Heart left ventricle (tissue), 16 donors: ENCODE data around the gene CD207. TPM values are rescaled to one million over a fixed set of nuclear protein-coding genes. Genes with fewer than 3 reads are reported as not detected.

Experiments
- ATAC-seq, 4 donors: fragments of 200-7000 bp; cut with Tn5 transposase; one replicate each; pipeline ENCODE4 v1.9.1; 2020 to 2022; ENCODE audit warnings: moderate library complexity in 4 of 4, mild to moderate bottlenecking in 3 of 4, moderate number of reproducible peaks in 1 of 4
- DNase-seq, 5 donors: peaks; one replicate each; pipeline ENCODE4 v3.0.0-alpha.2; 2020
- H3K27ac ChIP-seq, 12 donors: fragments of 200-600 bp; sonication (generic) in 4 of 12; one replicate each; pipeline versions ENCODE4 v1.5.0 to v1.8.0; 2016 to 2022; ENCODE audit warnings: mild to moderate bottlenecking in 2 of 12
- H3K27me3 ChIP-seq, 9 donors: fragments of 200-600 bp; sonication (generic) in 2 of 9; one replicate each; pipeline versions ENCODE4 v1.5.1 to v1.8.0; 2016 to 2022; ENCODE audit warnings: mild to moderate bottlenecking in 3 of 9
- H3K36me3 ChIP-seq, 9 donors: fragments of 200-600 bp; sonication (generic) in 2 of 9; one replicate each; pipeline versions ENCODE4 v1.5.0 to v1.8.0; 2018 to 2022; ENCODE audit warnings: mild to moderate bottlenecking in 2 of 9
- H3K4me1 ChIP-seq, 12 donors: fragments of 200-600 bp; sonication (generic) in 4 of 12; one replicate each; pipeline versions ENCODE4 v1.5.0 to v1.8.0; 2016 to 2022; ENCODE audit warnings: mild to moderate bottlenecking in 3 of 12
- H3K4me3 ChIP-seq, 12 donors: fragments of 200-600 bp; sonication (generic) in 4 of 12; one replicate each; pipeline versions ENCODE4 v1.5.0 to v1.8.0; 2017 to 2022; ENCODE audit warnings: mild to moderate bottlenecking in 9 of 12, moderate library complexity in 4 of 12
- H3K9me3 ChIP-seq, 12 donors: fragments of 200-600 bp; sonication (generic) in 4 of 12; one replicate each; pipeline versions ENCODE4 v1.5.0 to v1.8.0; 2016 to 2022; ENCODE audit warnings: mild to moderate bottlenecking in 1 of 12
- CTCF ChIP-seq, 12 donors: fragments of 200-600 bp; sonication (generic) in 4 of 12; IDR thresholded peaks; one replicate each; pipeline versions ENCODE4 v1.5.0 to v1.8.0; 2018 to 2022; ENCODE audit warnings: antibody characterized with exemption in 12 of 12, mild to moderate bottlenecking in 5 of 12
- POLR2A ChIP-seq, 2 donors: fragments of 450-650 bp; IDR thresholded peaks; one replicate each; pipeline ENCODE4 v1.6.1; 2017; ENCODE audit warnings: antibody characterized with exemption in 2 of 2, mild to moderate bottlenecking in 2 of 2, moderate library complexity in 2 of 2
- WGBS, 4 donors: extraction: QIAGEN DNeasy Blood & Tissue Kit in 2 of 4; methylation state at CpG; one replicate each; pipeline versions ENCODE4 v1.1.5 to v1.1.7; 2013 to 2018; 5-methylcytosine and 5-hydroxymethylcytosine counted together
- intact Hi-C, 10 donors: fragments of 100-400 bp; cut with DNase I; formaldehyde crosslinking; loops; one replicate each; pipeline versions ENCODE4 v1.11.1 to v1.14.2; 2022
- polyA plus RNA-seq, 2 donors: library from polyadenylated mRNA; stranded (reverse); fragments of 200-250 nt; gene quantifications; one replicate each; pipeline ENCODE4 v1.2.3, GENCODE V29; 2013
- total RNA-seq, 9 donors: library from RNA; depleted of rRNA in 2 of 9; stranded (reverse); fragments of >200 nt in 2 of 9; fragmentation: NEBNext Ultra II Directional in 3 of 9; extraction: Animal tissue kit (Norgen Biotek cat#: 25700) in 3 of 9; gene quantifications; one replicate each; pipeline versions ENCODE4 v1.1.0 to v1.2.4, GENCODE V29; 2016 to 2023
- donor health status: ischemic (EF 13 %, LVEDD 7.1; RV severe dilation, severe dysfunction).
- donor health status: healthy with polysubstance abuse.
- donor health status: DM: no; HTN: yes; CAD: no.
- donor health status: DM: no; HTN: no; CAD: no.
- donor health status: ischemic (EF 25% LVEDD 6.9; RV normal size, moderate dysfunction).
- donor health status: ischemic (EF 25% LVEDD 5.7; RV mildly dilated, moderate dysfunction).
- donor health status: healthy.
- donor health status: DM: yes; HTN: yes; CAD: no.
- donor health status: ischemic (EF 35%, LVEDD 5.7; RV mildly dilated, moderate dysfunction).
- donor health status: nonischemic (EF 11% LVEDD 7.7; RV severe dilation, severe dysfunction).
- donor health status: DM: yes; HTN: yes; CAD: no.
- donor health status: PGD.
- donor health status: ischemic (EF 29% LVEDD 5.4; RV normal size, mild dysfunction).
- donor health status: nonischemic (EF 23%, LVEDD 6.1; RV moderate dilation, normal function).

CD207 gene
- total and polyA plus RNA-seq, 11 donors, result 0.04 to 0.48 (median 0.19) TPM; not detected in 4

- peak in 1 of 4 donors; percentile 15 for ATAC-seq
- H3K36me3 ChIP-seq, result no peaks in the 10 kb centered on the region
- H3K27me3 ChIP-seq, result peaks cover 0 to 6% (median 0%) of the 10 kb centered on the region in 9 donors
- peaks cover 0 to 48% (median 11%) of the 10 kb centered on the region in 12 donors for H3K4me1 ChIP-seq
- H3K9me3 ChIP-seq, result no peaks in the 10 kb centered on the region
- WGBS, 4 donors, result 58 to 70% (median 61%) methylated on average over 1 of the region's 1 CpG
- H3K4me3 ChIP-seq, result no peak overlapping the region
- TF ChIP-seq POLR2A (IDR thresholded peaks at IDR 0.05) (no peak), CTCF (IDR thresholded peaks at IDR 0.05) (no peak)
- peak overlapping the region in 1 of 12 donors; percentile 13 for H3K27ac ChIP-seq
- intact Hi-C loops, result no loop called here
- DNase-seq, result no peak
Measured at GRCh38 chr2:70829916-70830315, 5.7 kb downstream of the CD207 start.

GRCh38 chr2:70828914-70829824 lies 6.4 kb downstream of the CD207 start:
- Histone ChIP-seq H3K4me3 (no peak overlapping the region), H3K9me3 (no peaks in the 10 kb centered on the region), H3K27me3 (peaks cover 0 to 6% (median 0%) of the 10 kb centered on the region in 9 donors), H3K27ac (peak overlapping the region in 2 of 12 donors; percentile 13 to 37), H3K36me3 (no peaks in the 10 kb centered on the region), H3K4me1 (peaks cover 0 to 48% (median 11%) of the 10 kb centered on the region in 12 donors)
- TF ChIP-seq CTCF (IDR thresholded peaks at IDR 0.05) (no peak), POLR2A (IDR thresholded peaks at IDR 0.05) (no peak)
- intact Hi-C loops, result no loop called here
- DNase-seq, result peak in 1 of 5 donors; percentile 20
- 50 to 67% (median 53%) methylated on average over 6 of the region's 6 CpGs for WGBS, 4 donors
- ATAC-seq, result peak in 3 of 4 donors; percentile 56 to 62 (median 61)

GRCh38 chr2:70828115-70828514 lies 7.5 kb downstream of the CD207 start:
- H3K27ac ChIP-seq, result no peak overlapping the region
- intact Hi-C loops, result no loop called here
- no peaks in the 10 kb centered on the region for H3K27me3 ChIP-seq

More at GRCh38 chr2:70828115-70828514, 7.5 kb downstream of the CD207 start:
- DNase-seq (no peak), ATAC-seq (no peak)
- Histone ChIP-seq H3K36me3 (no peaks in the 10 kb centered on the region), H3K9me3 (no peaks in the 10 kb centered on the region), H3K4me1 (peaks cover 0 to 48% (median 11%) of the 10 kb centered on the region in 12 donors), H3K4me3 (no peak overlapping the region)
- no peak for TF ChIP-seq POLR2A (IDR thresholded peaks at IDR 0.05)
- TF ChIP-seq CTCF (IDR thresholded peaks at IDR 0.05), result no peak
- 70 to 87% (median 82%) methylated on average over 5 of the region's 5 CpGs for WGBS, 4 donors
